Right hindlimb (tissue), 1 donor: Measurements from ENCODE around the gene TMEM80.

Experiments
- DNase-seq: peaks from one replicate; pipeline ENCODE4 v3.0.0-alpha.2; 2018

Gene TMEM80

GRCh38 chr11:748007-748359 lies 52.4 kb downstream of the TMEM80 start:
- no peak for DNase-seq

- DNase-seq: no peak
Measured at GRCh38 chr11:749731-750130, 54.1 kb downstream of the TMEM80 start.
